ENCODE results near the gene ACTR3.
"Not testable (repeated sequence)": the region's sequence is repeated elsewhere in the genome, so short reads cannot be mapped to it uniquely, and the experiment has no call there.

Gene ACTR3

DNA sequence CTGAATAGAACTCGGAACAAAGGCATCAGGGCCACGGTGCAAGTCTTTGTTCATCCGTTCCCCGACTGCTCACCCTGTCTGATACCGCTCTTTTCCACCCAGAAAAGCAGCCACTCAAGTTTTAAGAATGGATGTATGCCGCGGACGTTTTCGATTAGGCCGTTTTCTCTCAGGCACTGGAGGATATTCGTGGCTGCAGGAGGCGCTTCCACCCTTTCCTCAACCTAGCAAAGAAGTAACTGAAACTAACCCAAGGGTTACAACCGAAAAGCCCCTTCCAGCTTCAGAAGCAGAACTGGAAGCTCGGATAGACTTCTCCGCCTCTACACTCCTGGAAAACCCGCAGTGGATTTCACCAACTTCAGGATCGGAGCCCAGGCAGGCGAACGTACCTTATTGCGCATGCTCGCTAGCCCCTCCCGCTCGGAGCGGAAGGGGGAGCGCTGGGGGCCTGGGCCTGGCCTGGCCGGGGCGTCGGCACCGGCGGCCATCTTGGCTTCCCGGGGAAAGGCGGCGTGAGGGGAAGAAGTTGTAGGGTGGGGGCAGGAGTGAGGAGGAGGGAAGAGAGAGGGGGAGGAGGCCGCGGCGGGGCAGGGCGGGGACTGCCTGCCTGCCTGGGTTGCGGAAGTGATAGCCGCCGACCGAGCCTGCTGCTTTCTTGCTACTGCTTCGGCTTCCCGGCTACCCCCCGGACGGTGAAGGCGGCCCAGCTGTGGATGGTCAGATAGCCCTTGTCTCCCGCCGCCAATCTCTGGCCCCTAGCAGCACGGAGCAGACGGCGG, at the start of gene ACTR3:
Gene ACTR3, plus strand, starts transcription at position 619 of the 782 bp plus-strand sequence. CDS start 191 bp downstream, outside the sequence.
- ATAC-seq (ENCODE audit: insufficient read depth, low read depth) = peak; percentile 88
- Histone ChIP-seq H3K4me1 (ENCODE audit: insufficient read depth, low read length) (peaks cover 59% of the 10 kb centered on the region), H3K36me3 (ENCODE audit: insufficient read depth, low read length) (peaks cover 26% of the 10 kb centered on the region), H3K27ac (ENCODE audit: low read length) (peak within 1 kb of the TSS; percentile 99), H3K4me3 (ENCODE audit: low read depth in 1 of 2, low read length in 2 of 2) (peak within 1 kb of the TSS; percentile 71 to 72), H3K79me2 (ENCODE audit: insufficient read depth, low read length) (peaks cover 84% of the 10 kb centered on the region), H2AFZ (ENCODE audit: low read depth, low read length) (peak within 1 kb of the TSS; percentile 90), H3K4me2 (ENCODE audit: insufficient read depth, low read length) (peak within 1 kb of the TSS; percentile 95), H3K9me3 (ENCODE audit: insufficient read depth, low read length, severe bottlenecking) (no peaks in the 10 kb centered on the region), H3K9ac (ENCODE audit: low read depth, low read length) (peak within 1 kb of the TSS; percentile 80), H4K20me1 (ENCODE audit: insufficient read depth, low read length) (peaks cover 29% of the 10 kb centered on the region), H3K27me3 (ENCODE audit: insufficient read depth, low read length, poor library complexity) (no peaks in the 10 kb centered on the region)
- DNase-seq = peak; percentile 99
- no peak for TF ChIP-seq EZH2 (IDR thresholded peaks at IDR 0.05; ENCODE audit: borderline replicate concordance, low read depth, low read length, severe bottlenecking)
- TF ChIP-seq, protein P1, sequence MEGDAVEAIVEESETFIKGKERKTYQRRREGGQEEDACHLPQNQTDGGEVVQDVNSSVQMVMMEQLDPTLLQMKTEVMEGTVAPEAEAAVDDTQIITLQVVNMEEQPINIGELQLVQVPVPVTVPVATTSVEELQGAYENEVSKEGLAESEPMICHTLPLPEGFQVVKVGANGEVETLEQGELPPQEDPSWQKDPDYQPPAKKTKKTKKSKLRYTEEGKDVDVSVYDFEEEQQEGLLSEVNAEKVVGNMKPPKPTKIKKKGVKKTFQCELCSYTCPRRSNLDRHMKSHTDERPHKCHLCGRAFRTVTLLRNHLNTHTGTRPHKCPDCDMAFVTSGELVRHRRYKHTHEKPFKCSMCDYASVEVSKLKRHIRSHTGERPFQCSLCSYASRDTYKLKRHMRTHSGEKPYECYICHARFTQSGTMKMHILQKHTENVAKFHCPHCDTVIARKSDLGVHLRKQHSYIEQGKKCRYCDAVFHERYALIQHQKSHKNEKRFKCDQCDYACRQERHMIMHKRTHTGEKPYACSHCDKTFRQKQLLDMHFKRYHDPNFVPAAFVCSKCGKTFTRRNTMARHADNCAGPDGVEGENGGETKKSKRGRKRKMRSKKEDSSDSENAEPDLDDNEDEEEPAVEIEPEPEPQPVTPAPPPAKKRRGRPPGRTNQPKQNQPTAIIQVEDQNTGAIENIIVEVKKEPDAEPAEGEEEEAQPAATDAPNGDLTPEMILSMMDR (IDR thresholded peaks at IDR 0.05; ENCODE audit: borderline replicate concordance, extremely low read depth, low read length, poor library complexity, severe bottlenecking) = no peak

DNA sequence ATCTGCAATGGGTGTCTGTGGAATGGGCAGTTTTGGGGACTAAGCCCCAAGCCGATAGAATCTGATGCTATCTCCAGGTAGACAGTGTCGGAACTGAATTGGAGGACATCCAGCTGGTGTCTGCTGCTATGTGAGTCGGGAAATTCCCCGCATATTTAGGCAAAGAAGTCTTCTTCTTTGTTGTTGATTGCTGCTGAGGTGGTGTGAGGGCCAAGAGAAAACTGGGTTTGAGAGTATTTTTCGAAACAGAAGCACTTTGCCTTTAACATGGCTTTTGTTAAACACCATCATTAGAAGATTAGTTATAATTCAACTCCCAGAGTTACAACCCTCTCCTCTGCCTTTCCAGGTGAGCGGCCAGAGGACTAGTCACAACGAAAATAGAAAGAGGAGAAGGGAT, 49.4 kb upstream of the ACTR3 start:
- TF ChIP-seq, protein P1 (IDR thresholded peaks at IDR 0.05; ENCODE audit: borderline replicate concordance, extremely low read depth, low read length, poor library complexity, severe bottlenecking) = no peak
- no peak for TF ChIP-seq EZH2 (IDR thresholded peaks at IDR 0.05; ENCODE audit: borderline replicate concordance, low read depth, low read length, severe bottlenecking)
- no peaks in the 10 kb centered on the region for H3K27me3 ChIP-seq (ENCODE audit: insufficient read depth, low read length, poor library complexity)
- DNase-seq (no peak), ATAC-seq (ENCODE audit: insufficient read depth, low read depth) (no peak)
- no peaks in the 10 kb centered on the region for H3K4me1 ChIP-seq (ENCODE audit: insufficient read depth, low read length)
- H3K79me2 ChIP-seq (ENCODE audit: insufficient read depth, low read length) = no peaks in the 10 kb centered on the region
- no peak overlapping the region for H3K9ac ChIP-seq (ENCODE audit: low read depth, low read length)
- H3K36me3 ChIP-seq (ENCODE audit: insufficient read depth, low read length) = no peaks in the 10 kb centered on the region
- H3K4me2 ChIP-seq (ENCODE audit: insufficient read depth, low read length) = no peak overlapping the region
- no peaks in the 10 kb centered on the region for H3K9me3 ChIP-seq (ENCODE audit: insufficient read depth, low read length, severe bottlenecking)
- no peak overlapping the region for H3K4me3 ChIP-seq (ENCODE audit: low read depth in 1 of 2, low read length in 2 of 2)
- H3K27ac ChIP-seq (ENCODE audit: low read length) = no peak overlapping the region
- no peaks in the 10 kb centered on the region for H4K20me1 ChIP-seq (ENCODE audit: insufficient read depth, low read length)
- H2AFZ ChIP-seq (ENCODE audit: low read depth, low read length) = no peak overlapping the region

- no peaks in the 10 kb centered on the region for H4K20me1 ChIP-seq (ENCODE audit: insufficient read depth, low read length)
- no peak overlapping the region for H3K9ac ChIP-seq (ENCODE audit: low read depth, low read length)
- H3K27me3 ChIP-seq (ENCODE audit: insufficient read depth, low read length, poor library complexity) = no peaks in the 10 kb centered on the region
- H3K36me3 ChIP-seq (ENCODE audit: insufficient read depth, low read length) = no peaks in the 10 kb centered on the region
- no peaks in the 10 kb centered on the region for H3K79me2 ChIP-seq (ENCODE audit: insufficient read depth, low read length)
- H3K4me3 ChIP-seq (ENCODE audit: low read depth in 1 of 2, low read length in 2 of 2) = no peak overlapping the region
- ATAC-seq (ENCODE audit: insufficient read depth, low read depth) (no peak), DNase-seq (no peak)
- H2AFZ ChIP-seq (ENCODE audit: low read depth, low read length) = no peak overlapping the region
- no peak overlapping the region for H3K27ac ChIP-seq (ENCODE audit: low read length)
- no peaks in the 10 kb centered on the region for H3K9me3 ChIP-seq (ENCODE audit: insufficient read depth, low read length, severe bottlenecking)
- H3K4me2 ChIP-seq (ENCODE audit: insufficient read depth, low read length) = no peak overlapping the region
- TF ChIP-seq, protein P1 (IDR thresholded peaks at IDR 0.05; ENCODE audit: borderline replicate concordance, extremely low read depth, low read length, poor library complexity, severe bottlenecking) = no peak
- TF ChIP-seq EZH2 (IDR thresholded peaks at IDR 0.05; ENCODE audit: borderline replicate concordance, low read depth, low read length, severe bottlenecking) = no peak
- H3K4me1 ChIP-seq (ENCODE audit: insufficient read depth, low read length) = no peaks in the 10 kb centered on the region
Observed at GRCh38 chr2:113842919-113843736, 46.8 kb upstream of the ACTR3 start.

- H3K9ac ChIP-seq (ENCODE audit: low read depth, low read length); H4K20me1 ChIP-seq (ENCODE audit: insufficient read depth, low read length); H3K9me3 ChIP-seq (ENCODE audit: insufficient read depth, low read length, severe bottlenecking); H2AFZ ChIP-seq (ENCODE audit: low read depth, low read length); ATAC-seq (ENCODE audit: insufficient read depth, low read depth); H3K36me3 ChIP-seq (ENCODE audit: insufficient read depth, low read length); H3K4me2 ChIP-seq (ENCODE audit: insufficient read depth, low read length); DNase-seq; H3K27ac ChIP-seq (ENCODE audit: low read length); H3K79me2 ChIP-seq (ENCODE audit: insufficient read depth, low read length); H3K4me1 ChIP-seq (ENCODE audit: insufficient read depth, low read length); H3K4me3 ChIP-seq (ENCODE audit: low read depth in 1 of 2, low read length in 2 of 2); H3K27me3 ChIP-seq (ENCODE audit: insufficient read depth, low read length, poor library complexity): not testable (repeated sequence)
Observed at GRCh38 chr2:113843737-113844050, 46.2 kb upstream of the ACTR3 start.

All from DND-41 (cell line).